GM18951 (cell line): ENCODE results near the gene PDGFB.

Experiments
- POLR2A ChIP-seq: IDR thresholded peaks from 4 replicates; pipeline ENCODE4 v1.6.1; 2011; ENCODE audit warnings: mild to moderate bottlenecking; ENCODE audit not compliant: insufficient read length, insufficient read depth; ENCODE audit errors: extremely low read depth
- in situ Hi-C: fragments of 300-500 bp; cut with MboI; formaldehyde crosslinking; loops from one replicate; pipeline ENCODE4 v1.12.0; 2022; ENCODE audit warnings: low sequenced_read_pairs, mixed read lengths, inconsistent platforms; ENCODE audit not compliant: unreplicated experiment

Gene PDGFB

DNA sequence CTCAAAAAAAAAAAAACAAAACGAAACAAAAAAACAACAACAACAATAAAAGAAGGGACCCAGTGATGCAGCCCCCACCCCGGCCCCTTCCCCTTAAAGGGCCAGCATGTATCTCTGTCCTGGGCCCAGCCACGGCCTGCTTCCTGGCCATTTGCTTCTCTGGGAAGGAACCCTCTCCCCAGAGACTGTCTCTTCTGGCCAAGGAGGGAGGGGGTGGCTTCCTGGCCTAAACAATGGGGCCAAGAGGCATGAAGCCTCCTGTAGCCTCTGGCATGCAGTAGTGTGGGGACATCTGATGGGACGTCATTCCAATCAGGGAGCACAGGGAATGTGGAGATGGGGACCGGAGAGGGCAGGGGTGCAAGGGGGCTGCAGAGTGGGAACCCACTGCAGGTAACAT, 25.5 kb upstream of the PDGFB start:
- TF ChIP-seq POLR2A = no peak
- in situ Hi-C loops = no loop called here

- in situ Hi-C loops = no loop called here
- TF ChIP-seq POLR2A = no peak
Measured at GRCh38 chr22:39269095-39269790, 24.5 kb upstream of the PDGFB start.

DNA sequence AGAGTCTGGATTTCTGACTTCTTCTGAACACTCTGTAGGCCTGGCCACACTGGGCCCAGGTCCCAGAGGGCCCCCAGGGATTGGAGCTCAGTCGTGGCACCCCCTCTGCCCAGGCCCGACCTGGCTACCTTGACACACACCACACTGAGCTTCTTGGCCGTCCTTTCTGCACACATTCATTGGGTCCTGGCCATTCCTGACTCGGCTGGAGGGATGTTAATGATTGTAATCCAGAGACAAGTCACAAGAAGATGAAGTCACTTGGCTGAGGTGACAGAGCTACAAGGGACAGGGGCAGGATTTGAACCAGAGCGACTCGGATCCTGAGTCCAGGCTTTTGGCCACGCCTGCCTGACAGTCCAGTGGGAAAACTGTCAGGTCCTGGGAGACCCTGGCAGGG, 23.9 kb upstream of the PDGFB start:
- no peak for TF ChIP-seq POLR2A
- in situ Hi-C loops = no loop called here

DNA sequence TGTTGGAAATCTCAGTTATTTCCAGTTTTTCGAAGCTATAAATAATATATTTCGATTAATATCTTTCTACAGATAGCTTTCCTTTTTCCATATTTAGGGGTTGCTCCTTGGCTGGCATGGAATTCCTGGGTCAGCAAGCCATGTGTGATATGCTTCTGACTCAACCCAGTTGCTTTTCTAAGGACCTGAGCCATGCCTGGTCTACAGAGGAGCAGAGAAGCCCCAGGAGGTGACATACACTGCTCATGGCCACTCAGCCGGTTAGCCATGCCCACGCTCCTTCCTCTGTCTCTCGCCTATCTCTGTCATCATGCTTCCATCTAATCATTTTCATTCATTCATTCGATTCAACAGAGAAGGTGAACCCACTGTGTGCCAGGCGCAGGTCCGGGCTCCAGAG, 23.2 kb upstream of the PDGFB start:
- TF ChIP-seq POLR2A = no peak
- in situ Hi-C loops = no loop called here

GRCh38 chr22:39266398-39267030, 21.7 kb upstream of the PDGFB start:
- in situ Hi-C loops = no loop called here
- no peak for TF ChIP-seq POLR2A

- in situ Hi-C loops = no loop called here
- no peak for TF ChIP-seq POLR2A
Measured at GRCh38 chr22:39265143-39265886, 20.5 kb upstream of the PDGFB start.

GRCh38 chr22:39264349-39265038, 19.7 kb upstream of the PDGFB start:
- in situ Hi-C loops = no loop called here
- no peak for TF ChIP-seq POLR2A

GRCh38 chr22:39263626-39264348, 19.0 kb upstream of the PDGFB start:
- in situ Hi-C loops = no loop called here
- no peak for TF ChIP-seq POLR2A

GRCh38 chr22:39259666-39260065, 14.9 kb upstream of the PDGFB start:
- in situ Hi-C loops = no loop called here
- TF ChIP-seq POLR2A = no peak

GRCh38 chr22:39257901-39258475, 13.2 kb upstream of the PDGFB start:
- in situ Hi-C loops = no loop called here

DNA sequence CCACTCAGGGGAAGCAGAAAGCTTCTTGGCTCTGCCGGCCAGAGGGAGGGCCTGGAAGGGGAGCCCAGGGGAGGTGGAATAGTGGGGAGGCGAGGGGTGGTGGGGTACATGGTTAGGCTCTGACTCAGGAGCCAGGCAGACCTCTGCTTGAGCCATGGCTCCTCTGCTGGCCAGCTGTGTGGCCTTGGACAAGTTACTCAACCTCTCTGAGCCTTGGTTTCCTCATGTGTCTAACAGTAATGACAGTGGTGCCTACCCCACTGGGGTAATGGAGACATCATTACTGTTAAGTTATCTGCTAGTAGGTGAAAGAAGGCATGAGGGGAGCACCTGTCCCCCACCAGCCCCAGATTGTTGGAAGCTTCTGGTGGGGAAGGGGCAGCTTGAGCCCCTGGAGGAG, 12.2 kb upstream of the PDGFB start:
- in situ Hi-C loops = no loop called here
- TF ChIP-seq POLR2A = no peak

More at GRCh38 chr22:39257901-39258475, 13.2 kb upstream of the PDGFB start:
- TF ChIP-seq POLR2A = no peak

- TF ChIP-seq POLR2A = no peak
- in situ Hi-C loops = no loop called here
Measured at GRCh38 chr22:39256186-39256552, 11.4 kb upstream of the PDGFB start.
